WTC11 (cell line): Measurements from ENCODE around the gene DUSP1. TPM values are rescaled to one million over a fixed set of nuclear protein-coding genes. Genes with fewer than 3 reads are reported as not detected.

Experiments used
- ATAC-seq: fragments of 200-7000 bp; cut with Tn5 transposase; 2 replicates; pipeline ENCODE4 v1.10.0; 2021; ENCODE audit warnings: mild to moderate bottlenecking, moderate library complexity
- CTCF ChIA-PET: fragments of 300-600 bp; sonication (Branson Sonifier 250); formaldehyde crosslinking; loops from one replicate; lab custom pipeline; 2021; ENCODE audit warnings: antibody characterized with exemption; lab: Charles Lee
- POLR2A ChIA-PET: fragments of 350-600 bp; sonication (Branson Sonifier 250); formaldehyde crosslinking; loops from one replicate; lab custom pipeline; 2021; ENCODE audit warnings: antibody characterized with exemption; lab: Charles Lee
- DNase-seq: peaks from one replicate; pipeline ENCODE4 v3.0.0; 2021; ENCODE audit warnings: low spot score
- H3K27ac Mint-ChIP-seq: 2 replicates; pipeline ENCODE4 v1.8.0; 2021; ENCODE audit warnings: mixed read lengths
- H3K27me3 Mint-ChIP-seq: 2 replicates; pipeline ENCODE4 v1.8.0; 2021; ENCODE audit warnings: low read depth, mild to moderate bottlenecking, moderate library complexity, mixed read lengths
- H3K36me3 Mint-ChIP-seq: 2 replicates; pipeline ENCODE4 v1.8.0; 2021; ENCODE audit warnings: mixed read lengths
- H3K4me1 Mint-ChIP-seq: 2 replicates; pipeline ENCODE4 v1.8.0; 2022; ENCODE audit warnings: mixed read lengths
- H3K4me3 Mint-ChIP-seq: 2 replicates; pipeline ENCODE4 v1.8.0; 2021; ENCODE audit warnings: mild to moderate bottlenecking, moderate library complexity, mixed read lengths
- H3K9me3 Mint-ChIP-seq: 2 replicates; pipeline ENCODE4 v1.8.0; 2021; ENCODE audit warnings: mixed read lengths
- AR ChIP-seq: fragments of 250-450 bp; sonication (Bioruptor Pico); IDR thresholded peaks from 2 replicates; pipeline ENCODE4 v1.9.0; 2021; ENCODE audit warnings: mild to moderate bottlenecking
- ATF1 ChIP-seq: sonication (generic); formaldehyde crosslinking; IDR thresholded peaks from 2 replicates; pipeline ENCODE4 v1.8.1; 2023; ENCODE audit warnings: mild to moderate bottlenecking, moderate library complexity, missing genetic modification reagents
- ATF3 ChIP-seq: sonication (generic); formaldehyde crosslinking; conservative IDR thresholded peaks from 2 replicates; pipeline ENCODE4 v1.8.1; 2022; ENCODE audit warnings: mild to moderate bottlenecking, missing genetic modification reagents
- ATF6 ChIP-seq: sonication (generic); formaldehyde crosslinking; IDR thresholded peaks from 2 replicates; pipeline ENCODE4 v1.8.1; 2023; ENCODE audit warnings: mild to moderate bottlenecking, missing genetic modification reagents
- HMGXB4 ChIP-seq: sonication (generic); formaldehyde crosslinking; IDR thresholded peaks from 2 replicates; pipeline ENCODE4 v1.8.1; 2023; ENCODE audit warnings: mild to moderate bottlenecking, moderate library complexity, missing genetic modification reagents
- MLX ChIP-seq: sonication (generic); formaldehyde crosslinking; IDR thresholded peaks from 2 replicates; pipeline ENCODE4 v1.8.1; 2023; ENCODE audit warnings: mild to moderate bottlenecking, missing genetic modification reagents, moderate library complexity
- NR3C1 ChIP-seq: sonication (generic); formaldehyde crosslinking; conservative IDR thresholded peaks from 2 replicates; pipeline ENCODE4 v1.8.1; 2023; ENCODE audit warnings: low read depth, mild to moderate bottlenecking, missing genetic modification reagents
- RELA ChIP-seq: sonication (generic); formaldehyde crosslinking; IDR thresholded peaks from 2 replicates; pipeline ENCODE4 v1.8.1; 2022; ENCODE audit warnings: missing genetic modification reagents, mild to moderate bottlenecking, borderline replicate concordance
- SMAD4 ChIP-seq: sonication (generic); formaldehyde crosslinking; IDR thresholded peaks from 2 replicates; pipeline ENCODE4 v1.8.0; 2022; ENCODE audit warnings: mild to moderate bottlenecking, missing genetic modification reagents
- TCF7 ChIP-seq: sonication (generic); formaldehyde crosslinking; IDR thresholded peaks from 2 replicates; pipeline ENCODE4 v1.8.0; 2022; ENCODE audit warnings: mild to moderate bottlenecking, low read depth, missing genetic modification reagents, moderate library complexity
- ZNF317 ChIP-seq: sonication (generic); formaldehyde crosslinking; IDR thresholded peaks from 2 replicates; pipeline ENCODE4 v1.8.1; 2023; ENCODE audit warnings: low read depth, mild to moderate bottlenecking, moderate library complexity, missing genetic modification reagents, borderline replicate concordance
- ZSCAN18 ChIP-seq: fragments of 250-450 bp; sonication (Bioruptor Pico); IDR thresholded peaks from 2 replicates; pipeline ENCODE4 v2.1.2; 2022; ENCODE audit warnings: mild to moderate bottlenecking, moderate library complexity
- total RNA-seq: library from RNA; stranded (reverse); gene quantifications from 3 replicates; pipeline ENCODE4 v1.2.3, GENCODE V29; 2021

Gene DUSP1
- total RNA-seq, 1 experiment from 2014 or later: 9.5 TPM

GRCh38 chr5:172790496-172790889 lies 19.5 kb upstream of the DUSP1 start:
- DNase-seq: no peak
- no peak for ATAC-seq

More at GRCh38 chr5:172790496-172790889, 19.5 kb upstream of the DUSP1 start:
- H3K36me3 Mint-ChIP-seq: no peaks in the 10 kb centered on the region
- ChIA-PET POLR2A (no interaction called here), CTCF (interaction anchor here (0.6 to 4.8 kb wide), 3 partner anchors 13 to 492 kb away, joined by 3 to 34 read pairs (median 6); partner anchors contain the start of gene DUSP1)
- peaks cover 3% of the 10 kb centered on the region; the same call in 1 of the 2 replicates for H3K4me1 Mint-ChIP-seq
- H3K27me3 Mint-ChIP-seq: peaks cover 5% of the 10 kb centered on the region; the same call in 1 of the 2 replicates
- no peaks in the 10 kb centered on the region for H3K9me3 Mint-ChIP-seq
- no peak overlapping the region for H3K4me3 Mint-ChIP-seq
- TF ChIP-seq ATF3 (CRISPR knock-in tag): no peak
- TF ChIP-seq ATF1 (CRISPR knock-in tag): no peak
- TF ChIP-seq ZNF317: no peak
- TF ChIP-seq MLX (CRISPR knock-in tag): no peak
- TF ChIP-seq RELA (CRISPR knock-in tag): no peak
- no peak for TF ChIP-seq TCF7
- TF ChIP-seq ATF6 (CRISPR knock-in tag): no peak
- TF ChIP-seq HMGXB4 (CRISPR knock-in tag): no peak
- TF ChIP-seq SMAD4 (CRISPR knock-in tag): no peak
- no peak for TF ChIP-seq AR (CRISPR knock-in tag)
- TF ChIP-seq NR3C1 (CRISPR knock-in tag): no peak
- TF ChIP-seq ZSCAN18: no peak
- no peak overlapping the region for H3K27ac Mint-ChIP-seq
